Thyroid gland (tissue), 4 donors: Measurements from ENCODE around the gene RRAD.

ENCODE experiments used
- CTCF ChIP-seq, 6 experiments: fragments of 200-600 bp in 3 of 6; fragments of 450-650 bp in 3 of 6; sonication (generic) in 3 of 6; IDR thresholded peaks; one replicate each; pipeline ENCODE4 v1.5.1; 2016 to 2019; ENCODE audit warnings: antibody characterized with exemption in 6 of 6, mild to moderate bottlenecking in 2 of 6, inconsistent platforms in 1 of 6, moderate library complexity in 1 of 6
- POLR2A ChIP-seq, 2 donors: fragments of 450-650 bp; IDR thresholded peaks; one replicate each; pipeline ENCODE4 v1.6.1; 2017; ENCODE audit warnings: antibody characterized with exemption in 2 of 2, mild to moderate bottlenecking in 2 of 2, moderate library complexity in 1 of 2

- TF ChIP-seq POLR2A (IDR thresholded peaks at IDR 0.05) (no peak), CTCF (IDR thresholded peaks at IDR 0.05) (no peak)
Observed at GRCh38 chr16:66899310-66899944, 25.9 kb downstream of the RRAD start.
